Fibroblast of skin of left quadriceps (primary cell): ENCODE results near the gene SPAG4.
A peak's percentile ranks its signal among the peaks of the same experiment; 100 is the strongest.

Source experiments
- DNase-seq, 2 experiments: peaks; one replicate each; pipeline ENCODE4 v3.0.0-alpha.2; 2013; ENCODE audit warnings: low read depth in 2 of 2

The SPAG4 gene

DNA sequence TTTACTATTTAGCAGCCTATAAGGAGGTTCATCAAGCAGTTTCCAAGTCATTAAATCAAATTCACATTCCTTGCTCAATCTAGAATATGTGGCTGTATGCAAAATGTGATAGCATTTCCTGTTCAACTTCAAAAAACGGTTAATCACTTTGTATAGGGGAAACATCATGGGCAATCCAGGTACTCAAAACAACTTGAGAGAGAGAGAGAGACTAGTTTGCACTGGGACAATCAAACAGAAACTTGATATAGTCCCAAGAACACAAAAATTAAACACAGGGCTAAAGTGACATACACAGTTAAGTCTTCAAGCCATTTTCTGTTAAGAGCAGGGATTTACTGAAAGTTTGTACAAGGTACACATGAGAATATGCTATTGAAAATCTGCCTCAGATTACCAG lies 41.6 kb downstream of the SPAG4 start:
- DNase-seq = no peak

DNA sequence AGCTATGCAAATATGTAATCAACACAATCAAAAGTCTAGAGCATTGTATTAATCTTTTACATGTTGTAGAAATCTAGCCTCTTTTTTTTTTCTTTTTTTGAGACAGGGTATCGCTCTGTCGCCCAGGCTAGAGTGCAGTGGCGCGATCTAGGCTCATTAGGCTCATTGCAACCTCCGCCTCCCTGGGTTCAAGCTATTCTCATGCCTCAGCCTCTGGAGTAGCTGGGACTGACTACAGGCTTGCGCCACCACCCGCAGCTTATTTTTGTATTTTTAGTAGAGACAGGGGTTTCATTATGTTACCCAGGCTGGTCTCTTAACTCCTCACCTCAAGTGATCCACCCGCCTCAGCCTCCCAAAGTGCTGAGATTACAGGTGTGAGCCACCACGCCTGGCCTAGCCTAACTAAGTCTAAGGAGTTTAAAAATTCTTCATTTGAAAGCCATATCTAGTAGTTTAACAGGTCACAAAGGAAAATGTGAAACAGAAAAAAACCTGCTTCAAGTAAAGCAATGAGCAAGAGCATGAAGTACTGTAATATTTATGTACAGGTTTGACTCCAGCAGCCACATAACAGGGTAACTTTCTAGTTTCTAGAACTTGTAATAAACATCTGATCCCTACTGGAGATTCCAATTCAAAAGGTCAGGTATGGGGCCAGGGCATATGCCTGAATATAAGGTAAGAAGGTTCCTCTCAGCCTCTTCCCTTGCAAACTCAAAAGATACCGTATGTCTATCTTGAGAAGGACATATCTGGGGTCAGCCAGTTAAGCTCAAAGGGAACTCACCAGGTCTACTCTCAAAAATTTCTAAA lies 44.7 kb downstream of the SPAG4 start:
- no peak for DNase-seq

DNA sequence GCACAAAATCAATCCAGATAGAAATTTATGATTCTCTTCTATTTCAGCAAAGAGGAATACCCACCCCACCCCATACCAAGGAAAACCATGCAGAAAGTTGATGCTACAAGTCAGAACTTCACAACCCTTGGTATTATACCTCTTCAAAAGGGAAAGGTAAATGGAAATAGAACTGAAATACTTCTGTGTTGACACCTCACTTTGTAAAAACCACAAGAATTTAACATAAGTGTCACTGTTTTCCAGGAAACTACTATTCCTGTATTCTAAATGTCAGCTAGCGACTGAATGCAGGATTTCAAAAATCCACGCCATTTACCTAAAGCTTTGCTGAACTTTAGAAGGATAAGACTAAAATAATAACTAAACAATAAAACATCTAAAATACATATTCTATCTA lies 45.4 kb downstream of the SPAG4 start:
- no peak for DNase-seq

GRCh38 chr20:35661908-35662307 lies 46.3 kb downstream of the SPAG4 start:
- no peak for DNase-seq

DNA sequence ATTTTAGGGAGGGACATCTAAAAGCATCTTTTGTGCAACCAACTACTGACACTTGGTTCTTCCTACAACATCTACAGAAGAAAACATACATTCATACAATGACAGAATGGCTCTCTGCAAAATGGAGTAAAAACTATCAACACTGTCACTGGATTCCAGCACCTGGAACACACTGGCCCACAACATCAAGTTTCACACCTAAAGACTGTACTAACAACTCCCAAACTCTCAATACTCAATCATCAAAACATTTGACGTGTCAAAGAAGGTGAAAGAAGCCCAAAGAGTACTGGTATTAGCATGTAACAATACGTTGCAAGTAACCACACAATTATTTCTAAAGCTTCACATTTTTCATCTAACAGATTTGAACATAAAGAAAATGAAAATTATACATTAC lies 46.9 kb downstream of the SPAG4 start:
- no peak for DNase-seq

DNA sequence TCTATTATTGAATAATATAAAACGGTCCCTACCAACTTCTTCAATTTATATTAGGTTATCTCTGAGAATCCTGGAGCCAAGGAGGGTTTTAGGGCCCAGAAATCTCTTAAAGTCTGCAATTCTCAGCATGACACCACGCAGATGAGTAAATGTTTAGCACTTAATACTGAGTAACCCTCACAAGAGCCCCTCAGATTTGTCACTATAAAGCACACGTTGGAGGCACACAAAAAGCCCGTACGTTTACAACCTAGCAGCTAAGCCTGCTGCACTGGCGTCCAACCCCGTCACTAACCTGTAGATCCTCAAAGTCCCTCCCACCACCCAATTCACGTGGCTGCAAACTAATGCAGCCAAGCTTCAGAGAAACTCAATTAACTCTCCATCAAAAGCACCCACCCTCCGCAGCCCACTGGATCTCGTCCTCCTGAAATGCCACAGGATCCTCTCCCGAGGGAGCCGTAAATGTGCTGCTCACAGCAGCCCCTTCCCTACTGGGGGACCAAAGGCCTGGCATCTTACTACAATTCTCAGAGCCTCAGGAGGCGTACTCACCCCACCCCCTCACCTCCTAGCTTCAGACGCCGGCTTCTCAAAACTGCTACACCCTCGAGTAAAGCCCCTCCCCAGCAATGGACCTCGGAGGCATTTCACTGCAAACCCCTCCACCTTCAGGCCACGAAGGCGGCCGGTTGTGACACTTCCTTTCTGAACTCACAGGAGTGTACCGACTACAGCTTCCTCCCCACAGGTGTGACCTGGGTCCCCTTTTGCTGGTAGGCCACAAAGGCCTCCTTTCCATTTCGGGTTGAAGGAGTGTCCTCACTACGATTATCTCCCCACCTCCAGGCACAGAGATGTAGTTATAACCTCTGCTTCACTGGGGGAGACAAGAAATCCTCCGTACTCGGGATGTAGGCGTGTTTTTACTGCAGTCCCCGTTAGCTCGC lies 48.2 kb downstream of the SPAG4 start:
- DNase-seq = no peak

DNA sequence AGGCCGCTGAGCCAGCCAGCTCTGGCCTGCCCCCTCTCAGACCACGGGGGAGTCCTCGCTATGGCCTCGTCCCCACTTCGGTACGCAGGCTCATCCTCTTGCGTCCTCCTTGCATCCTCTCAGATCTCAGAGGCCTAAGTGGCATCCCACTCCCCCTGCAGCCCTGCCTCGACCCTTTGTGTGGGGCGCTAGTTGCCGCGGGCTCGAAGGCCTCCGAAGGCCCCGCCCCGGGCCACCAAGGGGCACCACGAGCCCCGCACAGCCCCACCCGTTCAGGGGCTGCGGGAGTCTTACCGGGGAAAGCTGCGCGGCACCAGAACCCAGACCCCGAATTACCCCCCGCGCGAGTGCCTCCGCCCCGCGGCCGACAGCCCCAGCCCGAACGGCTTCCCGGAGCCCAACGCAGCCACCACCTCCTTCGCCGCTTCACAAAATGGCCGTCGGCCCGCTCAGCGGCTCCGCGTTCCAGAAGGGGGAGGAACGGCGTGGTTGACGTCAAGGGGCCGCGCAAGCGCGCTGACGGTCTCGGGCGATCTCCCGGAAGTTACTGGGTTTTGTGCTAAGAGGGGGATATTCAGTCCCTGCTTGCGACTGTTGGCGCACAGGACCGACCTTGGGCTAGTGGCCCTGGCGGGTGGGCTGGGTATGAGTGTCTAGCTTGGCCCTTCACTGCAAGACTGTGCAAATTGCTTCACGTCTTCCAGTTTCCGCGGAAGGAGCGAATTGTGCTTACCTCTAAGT lies 49.0 kb downstream of the SPAG4 start, which contains the start of the genes CPNE1 and RBM12:
Gene CPNE1 (minus strand): TSS at position 435 of the 741 bp plus-strand sequence. CDS start 31,977 bp downstream, outside the sequence.
Gene RBM12 (minus strand): TSS at position 435 of the 741 bp plus-strand sequence. CDS start 9,578 bp downstream, outside the sequence.
- peak; percentile 73 to 75 for DNase-seq

DNA sequence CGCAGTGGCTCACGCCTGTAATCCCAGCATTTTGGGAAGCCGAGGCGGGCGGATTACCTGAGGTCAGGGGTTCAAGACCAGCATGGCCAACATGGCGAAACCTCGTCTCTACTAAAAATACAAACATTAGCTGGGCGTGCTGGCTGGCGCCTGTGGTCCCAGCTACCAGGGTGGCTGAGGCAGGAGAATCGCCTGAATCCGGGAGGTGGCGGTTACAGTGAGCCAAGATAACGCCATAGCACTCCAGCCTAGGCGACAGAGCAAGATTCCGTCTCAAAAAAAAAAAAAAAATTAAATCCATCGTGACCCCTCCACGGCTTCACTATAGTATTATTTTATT lies 50.3 kb downstream of the SPAG4 start:
- no peak for DNase-seq

DNA sequence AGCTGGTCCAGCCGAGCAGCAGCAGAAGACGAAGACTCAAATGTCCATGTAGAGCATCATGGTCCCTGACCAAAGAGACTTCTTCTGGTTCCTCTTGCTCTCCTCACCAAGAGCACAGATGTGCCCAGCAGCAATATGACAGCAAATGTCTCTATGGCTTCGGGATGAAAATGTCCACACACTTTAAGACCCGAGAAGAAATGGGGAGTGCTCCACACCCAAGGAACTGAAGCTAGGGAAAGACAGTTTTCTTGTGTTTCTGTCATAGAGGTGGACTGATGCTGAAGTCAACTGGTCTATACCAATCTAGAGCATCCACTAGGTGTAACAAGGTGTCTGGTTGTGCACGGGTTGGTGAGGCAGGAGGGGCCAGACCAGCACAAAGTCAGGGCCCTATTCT lies 53.6 kb downstream of the SPAG4 start:
- DNase-seq = no peak

- DNase-seq = no peak
Observed at GRCh38 chr20:35669681-35670080, 54.1 kb downstream of the SPAG4 start.
